Measurements from ENCODE around the gene NTNG1. TPM values are rescaled to one million over a fixed set of nuclear protein-coding genes. Genes with fewer than 3 reads are reported as not detected.

The NTNG1 gene
- total and polyA plus RNA-seq, 2 of the 8 experiments (the other 6 are each of a cell fraction or from before 2014, with no cell fraction given), result 1.2 to 4.1 TPM

- Histone ChIP-seq H3K4me1 (replicated peaks in 1 of 4; ENCODE audit: control insufficient read depth in 3 of 4, insufficient read depth in 4 of 4, low read length in 3 of 4) (peaks cover 0 to 2% (median 0%) of the 10 kb centered on the region in 4 experiments; a peak in 1 of 7 replicates), H2AK5ac (ENCODE audit: low read depth, low read length) (no peak overlapping the region), H2BK120ac (replicated peaks; ENCODE audit: low read depth, low read length) (no peak overlapping the region), H2BK15ac (ENCODE audit: low read length) (no peak overlapping the region), H3K4me3 (ENCODE audit: extremely low read depth in 1 of 4, insufficient read depth in 2 of 4, low read depth in 3 of 4, low read length in 4 of 4) (no peak overlapping the region), H4K8ac (ENCODE audit: extremely low read depth, insufficient read depth, low read length) (no peak overlapping the region), H2BK20ac (ENCODE audit: low read length) (no peak overlapping the region), H2BK12ac (ENCODE audit: low read depth, low read length) (no peak overlapping the region), H3K23ac (ENCODE audit: insufficient read length) (no peak overlapping the region), H3K9me3 (ENCODE audit: insufficient read depth in 2 of 2, low read depth in 1 of 2, low read length in 1 of 2) (no peaks in the 10 kb centered on the region), H2AFZ (ENCODE audit: low read length) (no peak overlapping the region; the same call in 1 of the 2 replicates), H3K4ac (replicated peaks; ENCODE audit: insufficient read length, low read depth, low read length) (no peak overlapping the region), H3K23me2 (ENCODE audit: low read depth, low read length) (no peaks in the 10 kb centered on the region), H4K5ac (ENCODE audit: insufficient read length, low read depth, low read length) (no peak overlapping the region), H2BK5ac (ENCODE audit: low read depth, low read length) (no peak overlapping the region), H4K20me1 (replicated peaks in 1 of 2; ENCODE audit: control insufficient read depth in 1 of 2, insufficient read depth in 2 of 2, low read length in 2 of 2) (no peaks in the 10 kb centered on the region), H3K9ac (replicated peaks in 1 of 4; ENCODE audit: extremely low read depth in 1 of 4, low read depth in 3 of 4, low read length in 3 of 4) (no peak overlapping the region), H3K27ac (ENCODE audit: low read depth, low read length) (no peak overlapping the region), H3K4me2 (ENCODE audit: insufficient read depth in 1 of 2, low read depth in 2 of 2, low read length in 2 of 2) (no peak overlapping the region), H3K18ac (ENCODE audit: extremely low read depth, low read length) (no peak overlapping the region), H3K79me2 (ENCODE audit: control insufficient read depth in 1 of 2, insufficient read depth in 2 of 2, low read length in 2 of 2) (no peaks in the 10 kb centered on the region), H3K27me3 (replicated peaks in 1 of 4; ENCODE audit: control insufficient read depth in 3 of 4, extremely low read depth in 1 of 4, insufficient read depth in 3 of 4, low read length in 3 of 4) (no peaks in the 10 kb centered on the region), H3K56ac (replicated peaks; ENCODE audit: insufficient read length, low read depth, low read length) (no peak overlapping the region), H3K14ac (ENCODE audit: insufficient read length) (no peak overlapping the region), H3K79me1 (ENCODE audit: low read depth, low read length) (no peaks in the 10 kb centered on the region), H3K36me3 (ENCODE audit: control insufficient read depth in 2 of 4, insufficient read depth in 4 of 4, low read length in 3 of 4) (no peaks in the 10 kb centered on the region), H4K91ac (replicated peaks; ENCODE audit: insufficient read length, low read length) (no peak overlapping the region)
- CTCF ChIA-PET (ENCODE audit: partially characterized antibody), result interaction anchor here (0.7 to 1.5 kb wide), 4 partner anchors 10 to 27 kb away, joined by 3 to 4 read pairs (median 3); no protein-coding TSS in a partner anchor
- 53% methylated on average over 1 of the region's 1 CpG; no CpG with 5 or more reads in 1 of the 2 experiments for WGBS, 2 experiments (ENCODE audit: extremely low coverage in 1 of 2, insufficient coverage in 1 of 2, insufficient read length in 1 of 2, insufficient replicate concordance in 2 of 2, low coverage in 1 of 2, low lambda C conversion rate in 2 of 2, missing lambda C conversion rate in 1 of 2)
- no peak for DNase-seq (ENCODE audit: low read depth in 1 of 2, low spot score in 2 of 2)
- no peak for FAIRE-seq
- POLR2A ChIA-PET (ENCODE audit: partially characterized antibody), result no interaction called here
- TF ChIP-seq CTBP2 (IDR thresholded peaks at IDR 0.05; ENCODE audit: borderline replicate concordance, insufficient read depth, insufficient read length, low read length) (no peak), JUN (IDR thresholded peaks at IDR 0.05; ENCODE audit: low read depth, low read length) (no peak), CREB1 (IDR thresholded peaks at IDR 0.05) (no peak), CBX5 (IDR thresholded peaks at IDR 0.05; ENCODE audit: low read depth, low read length) (no peak), FOSL1 (IDR thresholded peaks at IDR 0.05; ENCODE audit: insufficient read depth, low read depth, low read length) (no peak), GTF2F1 (IDR thresholded peaks at IDR 0.05; ENCODE audit: borderline replicate concordance, low read depth, low read length) (no peak)
- TF ChIP-seq, protein P1, sequence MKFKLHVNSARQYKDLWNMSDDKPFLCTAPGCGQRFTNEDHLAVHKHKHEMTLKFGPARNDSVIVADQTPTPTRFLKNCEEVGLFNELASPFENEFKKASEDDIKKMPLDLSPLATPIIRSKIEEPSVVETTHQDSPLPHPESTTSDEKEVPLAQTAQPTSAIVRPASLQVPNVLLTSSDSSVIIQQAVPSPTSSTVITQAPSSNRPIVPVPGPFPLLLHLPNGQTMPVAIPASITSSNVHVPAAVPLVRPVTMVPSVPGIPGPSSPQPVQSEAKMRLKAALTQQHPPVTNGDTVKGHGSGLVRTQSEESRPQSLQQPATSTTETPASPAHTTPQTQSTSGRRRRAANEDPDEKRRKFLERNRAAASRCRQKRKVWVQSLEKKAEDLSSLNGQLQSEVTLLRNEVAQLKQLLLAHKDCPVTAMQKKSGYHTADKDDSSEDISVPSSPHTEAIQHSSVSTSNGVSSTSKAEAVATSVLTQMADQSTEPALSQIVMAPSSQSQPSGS (IDR thresholded peaks at IDR 0.05; ENCODE audit: low read length), result no peak
Measured at GRCh38 chr1:107496002-107496401, 355.2 kb downstream of the NTNG1 start.
